GM19372 (cell line): ENCODE measurements around the gene USH2A.
"Not testable (repeated sequence)": the region's sequence is repeated elsewhere in the genome, so short reads cannot be mapped to it uniquely, and the experiment has no call there.

Experiments used
- ATAC-seq: cut with Tn5 transposase; IDR thresholded peaks from one replicate; pipeline ENCODE4 v1.9.1; 2021; ENCODE audit warnings: mild to moderate bottlenecking, low read depth, moderate library complexity; ENCODE audit not compliant: unreplicated experiment

The USH2A gene

DNA sequence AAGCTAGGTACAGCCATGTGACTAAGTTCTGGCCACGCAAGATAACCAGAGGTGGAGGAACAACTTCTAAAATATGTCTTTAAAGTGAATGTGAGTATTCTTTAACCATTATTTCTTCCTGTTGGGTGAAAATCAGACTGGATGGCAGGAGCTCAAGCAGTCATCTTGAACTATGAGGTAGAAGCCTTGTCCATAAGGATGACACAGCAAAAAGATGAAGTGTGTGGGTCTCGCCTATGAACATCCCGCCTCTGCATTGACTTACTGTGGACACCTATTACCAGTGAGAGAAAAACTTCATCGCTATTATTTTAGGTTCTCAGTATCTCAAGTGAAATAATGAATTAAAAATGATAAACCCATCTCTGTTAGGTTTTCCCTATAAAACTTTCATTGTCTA, 365.3 kb downstream of the USH2A start:
- no peak for ATAC-seq

DNA sequence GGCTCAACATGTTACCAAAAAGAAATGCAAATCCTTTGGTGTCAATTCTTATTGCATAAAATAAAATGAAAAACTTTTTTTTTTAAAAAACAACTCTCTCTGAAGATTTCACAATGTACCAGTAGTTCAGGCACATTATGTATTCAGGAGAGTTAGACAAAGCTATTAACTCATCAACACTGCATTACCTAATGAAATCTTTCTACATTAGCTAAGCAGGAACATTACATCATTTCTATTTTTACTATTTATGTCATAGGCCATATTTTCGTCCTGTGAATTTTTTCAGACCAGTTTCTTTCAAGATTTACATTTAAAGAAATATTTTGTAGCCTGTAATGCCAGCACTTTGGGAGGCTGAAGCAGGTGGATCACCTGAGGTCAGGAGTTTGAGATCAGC, 366.2 kb downstream of the USH2A start:
- ATAC-seq, result no peak

DNA sequence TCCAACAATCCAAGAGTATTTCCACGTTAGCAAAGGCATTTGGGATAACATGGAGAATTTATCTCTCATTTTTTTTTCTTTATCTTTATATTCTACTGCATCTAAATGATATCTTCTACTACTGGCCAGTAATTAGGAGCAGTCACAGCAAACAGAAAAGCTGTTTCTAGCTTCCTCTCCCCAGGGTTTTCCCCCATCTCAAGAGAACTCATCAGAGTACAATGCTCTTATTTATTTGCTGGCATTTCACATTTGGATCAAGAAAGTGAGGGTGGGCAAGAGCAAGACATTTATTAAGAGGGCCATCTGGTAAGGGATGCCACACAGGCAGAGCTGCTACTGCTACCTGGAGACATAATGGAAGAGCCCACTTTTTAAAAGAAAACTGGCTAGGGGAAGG, 368.2 kb downstream of the USH2A start:
- no peak for ATAC-seq

DNA sequence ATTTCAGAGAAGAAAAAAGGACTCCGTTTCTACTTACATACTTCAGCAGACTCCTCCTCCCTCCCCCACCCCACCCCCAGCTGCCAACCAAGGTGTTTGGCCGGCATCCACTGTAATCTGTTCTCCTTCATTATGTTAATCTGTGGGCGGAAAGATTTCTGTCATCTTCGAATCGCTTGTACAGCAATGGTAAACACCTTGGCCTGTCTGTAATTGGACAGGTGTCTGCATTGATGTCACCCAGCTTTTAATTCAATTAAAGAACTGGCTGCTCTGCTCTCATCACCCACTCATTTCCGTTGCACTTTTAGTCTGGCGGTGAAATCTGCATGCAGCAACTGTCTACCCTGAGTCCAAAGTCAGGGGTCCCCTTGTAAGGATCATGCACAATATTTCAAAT, 368.6 kb downstream of the USH2A start:
- ATAC-seq, result no peak

GRCh38 chr1:216051071-216051470, 372.2 kb downstream of the USH2A start:
- no peak for ATAC-seq

- no peak for ATAC-seq
Measured at GRCh38 chr1:216049741-216050430, 373.4 kb downstream of the USH2A start.

GRCh38 chr1:216047811-216048572, 375.3 kb downstream of the USH2A start:
- ATAC-seq, result no peak

GRCh38 chr1:216046336-216046735, 376.9 kb downstream of the USH2A start:
- ATAC-seq, result no peak

DNA sequence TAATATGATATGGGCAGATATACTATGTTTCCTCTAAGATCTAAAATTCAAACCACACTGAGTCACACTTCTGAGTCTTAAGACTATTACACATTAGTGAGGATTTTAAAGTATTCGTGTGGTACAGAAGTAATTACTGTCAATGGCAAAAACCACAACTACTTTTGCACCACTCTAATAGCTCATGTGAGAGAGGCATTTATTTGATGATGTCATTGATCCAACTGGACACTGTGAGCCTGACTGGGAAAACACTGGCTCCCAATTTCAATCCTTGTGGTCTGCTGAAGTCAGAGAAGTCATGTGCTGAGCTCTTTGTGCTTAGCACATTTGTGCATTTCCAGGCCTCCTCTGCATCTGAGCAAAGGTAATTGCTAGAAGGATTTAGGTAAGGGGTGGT, 377.8 kb downstream of the USH2A start:
- ATAC-seq, result no peak

- ATAC-seq, result no peak
Measured at GRCh38 chr1:216044538-216044937, 378.7 kb downstream of the USH2A start.

DNA sequence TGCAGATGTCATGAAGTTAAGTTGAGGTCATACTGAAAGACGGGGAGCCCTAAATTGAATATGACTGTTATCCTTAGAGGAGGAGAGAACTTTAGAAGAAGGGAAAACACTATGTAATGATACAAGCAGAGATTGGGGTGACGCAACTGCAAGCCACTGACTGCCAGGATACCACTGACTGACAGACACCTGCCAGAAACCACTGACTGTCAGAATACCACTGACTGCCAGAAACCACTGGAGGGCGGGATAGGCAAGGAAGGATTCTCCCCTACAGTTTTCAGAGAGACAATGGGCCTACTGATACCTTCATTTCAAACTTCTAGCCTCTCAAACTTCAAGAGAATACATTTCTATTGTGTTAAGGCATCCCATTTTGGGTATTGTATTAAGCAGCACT, 388.7 kb downstream of the USH2A start:
- no peak for ATAC-seq

DNA sequence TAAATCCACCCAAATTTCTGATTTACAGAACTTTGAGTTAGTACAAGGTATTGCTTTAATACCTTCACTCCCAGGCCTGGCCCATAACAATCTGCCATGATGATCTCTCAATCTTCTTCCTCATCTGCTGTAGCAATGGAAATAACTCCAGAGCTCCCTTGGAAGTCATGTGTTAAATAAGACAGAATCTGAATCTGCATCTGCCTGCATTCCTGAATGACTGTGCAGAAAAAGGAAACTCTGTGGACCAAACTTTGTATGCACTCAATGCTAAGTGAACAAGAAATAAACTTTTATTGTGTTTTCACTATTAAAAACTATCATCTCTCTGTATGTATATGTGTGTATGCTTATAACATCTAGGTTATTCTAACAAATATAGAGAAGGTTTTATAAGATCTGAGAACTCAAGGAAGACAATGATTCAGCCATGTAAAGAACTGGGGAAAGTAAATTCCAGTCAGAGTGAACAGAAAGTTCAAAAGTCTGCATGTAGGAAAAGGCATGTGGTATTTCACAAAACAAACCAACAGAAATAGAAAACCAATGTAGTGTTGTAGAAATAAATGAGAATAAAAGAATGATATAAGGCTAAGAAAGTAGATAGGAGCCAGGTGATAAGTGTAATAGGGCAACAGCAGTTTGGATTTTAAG, 390.2 kb downstream of the USH2A start:
- no peak for ATAC-seq

DNA sequence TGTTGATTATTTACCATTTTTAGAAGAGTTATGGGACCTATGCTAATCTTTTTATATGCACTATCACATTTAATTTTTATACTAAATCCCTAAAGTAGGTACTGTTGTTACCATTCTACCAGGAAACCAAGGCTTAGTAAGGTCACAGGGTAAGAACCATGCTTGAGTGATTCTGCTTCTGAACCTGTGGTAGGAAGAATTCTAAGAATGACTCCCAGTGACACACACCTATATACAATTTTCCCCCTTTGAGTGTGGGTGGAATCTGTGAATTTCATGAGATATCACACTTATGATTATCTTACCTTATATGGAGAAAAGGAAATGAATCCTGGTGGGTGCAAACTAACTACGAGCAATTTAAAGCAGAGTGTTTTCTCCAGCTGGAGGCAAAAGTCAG, 391.0 kb downstream of the USH2A start:
- ATAC-seq, result no peak

DNA sequence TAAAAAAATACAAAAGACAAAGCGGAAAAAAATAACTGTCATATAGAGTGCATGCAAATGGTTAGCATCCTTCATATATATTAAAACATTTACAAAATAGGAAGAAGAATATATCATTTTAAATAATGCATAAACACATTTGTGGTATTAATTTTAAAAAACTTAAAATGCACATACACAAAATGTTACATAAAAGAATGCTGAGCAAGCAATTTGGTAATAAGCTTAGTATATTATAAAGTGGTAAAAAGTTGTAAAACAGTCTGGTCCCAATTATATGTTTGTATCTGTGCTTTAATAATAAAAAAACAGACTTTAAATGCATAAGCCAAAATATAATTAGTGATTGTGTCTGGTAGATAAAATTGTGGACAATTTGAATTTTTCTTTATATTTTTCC, 394.6 kb downstream of the USH2A start:
- no peak for ATAC-seq

DNA sequence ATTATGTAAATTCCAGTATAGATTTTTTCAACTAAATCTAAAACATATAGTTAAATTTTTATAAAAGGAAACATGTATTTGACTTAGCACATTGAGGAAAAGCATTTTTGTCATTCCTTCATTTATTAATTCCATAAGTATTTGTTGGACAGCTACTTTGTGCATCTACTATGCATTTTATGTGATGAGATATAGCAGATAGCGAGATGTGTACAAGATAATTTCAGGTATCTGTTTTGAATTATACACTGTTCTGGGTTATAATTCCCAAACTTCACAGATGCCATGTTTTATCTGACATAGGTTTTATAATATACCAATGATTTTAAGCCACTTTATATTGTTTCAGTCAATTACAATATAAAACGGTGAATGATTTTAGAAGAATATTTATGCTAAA, 398.7 kb downstream of the USH2A start:
- ATAC-seq, result no peak

GRCh38 chr1:216020743-216021345, 402.4 kb downstream of the USH2A start:
- ATAC-seq, result no peak

- ATAC-seq, result no peak
Measured at GRCh38 chr1:216015116-216015515, 408.1 kb downstream of the USH2A start.

DNA sequence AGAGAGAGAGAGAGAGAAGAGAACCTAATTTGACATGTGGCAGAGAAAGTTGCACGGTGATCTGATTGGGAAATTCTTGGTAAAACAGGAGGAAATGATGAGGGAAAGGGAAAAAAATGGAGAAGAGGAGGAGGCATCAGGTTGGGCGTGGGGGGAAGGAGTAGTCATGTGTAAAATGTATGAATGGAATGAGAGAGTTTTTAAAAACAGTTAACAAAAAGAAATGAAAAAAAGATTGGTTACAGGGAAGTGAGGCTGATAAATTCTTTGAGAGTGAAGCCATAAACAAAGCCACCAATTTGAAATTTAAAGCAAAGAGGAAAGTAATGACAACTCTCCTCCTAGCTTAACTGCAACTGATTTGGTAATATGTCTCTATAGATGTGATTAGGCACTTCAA, 409.2 kb downstream of the USH2A start:
- ATAC-seq, result no peak

- ATAC-seq, result not testable (repeated sequence)
Measured at GRCh38 chr1:216009456-216009855, 413.8 kb downstream of the USH2A start.

GRCh38 chr1:216005916-216006315, 417.3 kb downstream of the USH2A start:
- no peak for ATAC-seq

DNA sequence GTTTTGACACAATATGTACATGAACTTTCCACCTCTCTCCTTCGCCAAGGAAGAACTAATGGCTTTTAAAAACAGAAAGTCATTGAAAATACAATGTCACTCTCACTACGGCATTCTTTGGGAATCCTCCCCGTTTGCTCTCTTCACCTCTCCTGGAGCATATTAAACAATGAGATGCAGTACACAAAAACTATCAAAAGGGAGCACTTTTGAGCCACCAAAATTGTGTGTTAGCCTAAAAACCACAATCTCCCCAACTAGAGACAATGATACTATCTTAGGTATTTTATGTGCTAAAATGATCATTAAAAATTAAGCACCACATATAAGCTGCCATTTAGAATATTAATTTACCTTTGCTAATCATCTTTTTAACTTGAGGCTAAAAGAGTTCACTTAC, 430.6 kb downstream of the USH2A start:
- ATAC-seq, result no peak
